GM12864 (cell line): ENCODE results near the gene FZD1.

Experiments used
- DNase-seq: peaks from one replicate; pipeline ENCODE4 v3.0.0-alpha.2; 2011; ENCODE audit warnings: low read depth
- H3K4me3 ChIP-seq: 2 replicates; pipeline ENCODE4 v1.5.1; 2011; ENCODE audit warnings: mild to moderate bottlenecking, low read depth, low read length, control low read depth
- CTCF ChIP-seq: IDR thresholded peaks from 2 replicates; pipeline ENCODE4 v1.5.1; 2011; ENCODE audit warnings: low read depth, mild to moderate bottlenecking, moderate library complexity, low read length, control low read depth, inconsistent platforms; ENCODE audit errors: missing control alignments

Gene FZD1

DNA sequence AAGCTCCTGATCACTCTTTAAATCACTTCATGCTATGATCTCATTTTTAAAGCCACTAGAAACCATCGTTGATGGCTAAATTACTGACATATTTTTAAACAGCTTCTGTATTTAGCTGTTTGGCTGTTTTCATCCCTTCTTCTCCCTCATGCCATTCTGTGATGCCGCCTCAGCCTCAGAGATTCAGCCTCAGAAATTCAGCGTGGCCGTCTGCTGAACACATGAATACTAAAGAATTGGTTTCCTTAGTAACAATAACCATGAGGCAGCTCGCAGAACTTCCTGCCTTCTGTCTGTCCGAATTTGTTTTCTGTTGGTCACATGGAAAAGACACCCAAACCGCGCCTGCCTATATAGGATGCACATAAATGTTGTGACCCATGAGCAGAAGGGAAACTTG lies 31.0 kb upstream of the FZD1 start:
- no peak for TF ChIP-seq CTCF
- no peak for DNase-seq

DNA sequence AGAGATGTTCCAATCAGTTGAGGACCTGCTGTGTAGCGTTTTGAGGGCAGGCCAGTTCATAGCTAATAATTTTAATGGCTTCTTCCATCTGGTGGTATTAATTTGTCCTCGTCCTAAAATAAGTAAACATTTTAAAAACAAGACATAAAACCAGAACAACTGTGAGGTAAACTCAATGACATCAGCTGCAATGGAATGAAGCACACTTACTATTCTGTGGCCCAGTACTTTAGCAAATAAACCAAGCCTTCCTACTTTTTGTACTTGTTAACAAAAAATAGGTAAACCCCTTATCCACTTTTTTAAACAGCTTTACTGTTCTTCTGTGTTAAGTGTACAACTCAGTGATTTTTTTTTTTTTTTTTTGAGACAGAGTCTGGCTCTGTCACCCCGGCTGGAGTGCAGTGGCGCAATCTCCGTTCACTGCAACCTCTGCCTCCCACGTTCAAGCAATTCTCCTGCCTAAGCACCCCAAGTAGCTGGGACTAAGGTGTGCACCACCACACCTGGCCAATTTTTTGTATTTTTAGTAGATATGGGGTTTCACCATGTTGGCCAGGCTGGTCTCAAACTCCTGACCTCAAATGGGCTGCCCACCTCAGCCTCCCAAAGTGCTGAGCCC lies 28.9 kb upstream of the FZD1 start:
- DNase-seq = no peak
- no peak for TF ChIP-seq CTCF
- H3K4me3 ChIP-seq = no peak overlapping the region

More for the DNA sequence above, 31.0 kb upstream of the FZD1 start:
- no peak overlapping the region for H3K4me3 ChIP-seq

DNA sequence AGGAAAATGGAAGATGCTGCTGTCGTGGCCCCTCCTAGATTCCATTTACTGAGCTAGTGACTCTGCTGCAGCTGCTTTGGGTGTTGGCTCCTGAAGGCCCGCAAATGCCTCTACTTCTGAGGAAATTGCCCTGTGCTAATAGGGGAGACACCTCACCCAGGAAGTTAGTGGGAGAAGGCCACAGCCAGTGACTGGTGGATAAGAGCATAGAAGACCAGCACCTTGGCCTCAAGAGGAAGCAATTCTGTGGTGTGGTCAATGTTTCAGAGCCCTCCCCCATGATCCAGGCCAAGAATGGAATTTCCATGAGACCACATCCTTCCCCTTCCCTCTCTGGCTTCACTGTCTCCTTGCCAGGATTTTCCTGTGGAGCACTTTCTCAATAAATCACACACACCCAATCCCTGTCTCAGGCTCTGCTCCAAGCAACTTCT lies 25.0 kb upstream of the FZD1 start:
- no peak overlapping the region for H3K4me3 ChIP-seq
- DNase-seq = no peak
- no peak for TF ChIP-seq CTCF

DNA sequence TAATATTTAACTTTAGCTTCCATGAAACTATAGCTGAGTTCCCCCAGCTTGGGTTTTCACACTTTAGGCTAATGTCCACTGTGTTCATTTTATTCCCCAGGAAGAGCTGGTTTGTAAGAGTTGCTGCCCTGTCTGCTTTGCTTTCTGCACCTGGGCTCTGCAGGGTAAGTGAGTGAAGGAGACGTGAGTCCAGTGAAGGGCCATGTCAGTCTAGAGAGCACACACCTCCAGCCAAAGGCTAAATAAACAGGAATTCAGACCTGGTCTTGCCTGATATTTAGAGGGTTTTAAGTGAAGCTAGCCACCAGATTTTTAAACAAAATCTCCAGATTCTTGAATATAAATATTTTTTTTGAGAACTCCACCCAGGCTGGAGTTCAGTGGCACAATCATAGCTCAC lies 24.5 kb upstream of the FZD1 start:
- DNase-seq = no peak
- no peak for TF ChIP-seq CTCF
- H3K4me3 ChIP-seq = no peak overlapping the region

- H3K4me3 ChIP-seq = no peak overlapping the region
- no peak for DNase-seq
- no peak for TF ChIP-seq CTCF
Observed at GRCh38 chr7:91240376-91240941, 23.8 kb upstream of the FZD1 start.

GRCh38 chr7:91242097-91242844 lies 22.0 kb upstream of the FZD1 start:
- TF ChIP-seq CTCF = no peak
- DNase-seq = no peak
- H3K4me3 ChIP-seq = no peak overlapping the region
